Memory B cell (primary cell): ENCODE results near the gene SLC26A6.

ENCODE experiments used
- ATAC-seq: fragments of 150-1000 bp; cut with Tn5 transposase; 2 replicates; pipeline ENCODE4 v1.10.0; 2021; ENCODE audit warnings: low read depth, mild to moderate bottlenecking, moderate library complexity
- DNase-seq, 2 donors: peaks; one replicate each; pipeline ENCODE4 v3.0.0; 2022; ENCODE audit warnings: low spot score in 2 of 2
- H3K27ac Mint-ChIP-seq: one replicate; pipeline ENCODE4 v1.8.0; 2022; ENCODE audit warnings: mild to moderate bottlenecking, moderate library complexity, mixed read lengths
- H3K27me3 Mint-ChIP-seq: one replicate; pipeline ENCODE4 v1.8.0; 2022; ENCODE audit warnings: mixed read lengths
- H3K36me3 Mint-ChIP-seq: one replicate; pipeline ENCODE4 v1.8.0; 2022; ENCODE audit warnings: mild to moderate bottlenecking, mixed read lengths
- H3K4me1 Mint-ChIP-seq: one replicate; pipeline ENCODE4 v1.8.0; 2022; ENCODE audit warnings: mixed read lengths
- H3K4me3 Mint-ChIP-seq: one replicate; pipeline ENCODE4 v1.8.0; 2022; ENCODE audit warnings: mild to moderate bottlenecking, moderate library complexity, mixed read lengths
- H3K9me3 Mint-ChIP-seq: one replicate; pipeline ENCODE4 v1.8.0; 2022; ENCODE audit warnings: mixed read lengths

Gene SLC26A6

GRCh38 chr3:48594417-48595049 is 40.7 kb downstream of the SLC26A6 start:
- no peaks in the 10 kb centered on the region for H3K9me3 Mint-ChIP-seq
- H3K36me3 Mint-ChIP-seq: peaks cover 14% of the 10 kb centered on the region
- H3K4me3 Mint-ChIP-seq: peak overlapping the region; percentile 53

DNA sequence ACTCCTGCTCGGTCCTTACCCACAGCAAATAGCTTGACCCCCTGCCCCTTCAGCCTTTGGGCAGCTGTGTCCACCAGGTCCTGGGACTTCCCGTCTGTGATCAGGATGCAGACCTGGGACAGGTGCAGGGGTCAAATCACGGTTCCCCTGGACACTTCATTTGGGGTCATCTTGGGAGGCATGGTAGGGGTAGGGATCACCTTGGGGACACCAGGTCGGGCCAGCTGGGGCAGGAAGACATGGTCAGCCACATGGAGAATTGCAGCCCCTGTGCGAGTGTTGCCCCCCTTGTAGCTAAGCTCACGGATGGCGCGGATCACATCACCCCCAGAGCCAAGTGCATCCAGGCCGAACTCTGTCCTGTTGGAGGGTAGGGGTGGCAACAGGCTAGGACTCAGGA is 41.9 kb downstream of the SLC26A6 start:
- peaks cover 35% of the 10 kb centered on the region for H3K27me3 Mint-ChIP-seq
- no peak for ATAC-seq
- H3K27ac Mint-ChIP-seq: no peak overlapping the region
- H3K36me3 Mint-ChIP-seq: peaks cover 8% of the 10 kb centered on the region
- no peak for DNase-seq
- H3K4me3 Mint-ChIP-seq: no peak overlapping the region
- H3K9me3 Mint-ChIP-seq: no peaks in the 10 kb centered on the region
- peaks cover 17% of the 10 kb centered on the region for H3K4me1 Mint-ChIP-seq

More at GRCh38 chr3:48594417-48595049, 40.7 kb downstream of the SLC26A6 start:
- DNase-seq (no peak), ATAC-seq (peak; percentile 5)
- Mint-ChIP-seq H3K27me3 (peaks cover 27% of the 10 kb centered on the region), H3K27ac (no peak overlapping the region), H3K4me1 (peaks cover 14% of the 10 kb centered on the region)

- DNase-seq (no peak), ATAC-seq (no peak)
- no peaks in the 10 kb centered on the region for H3K9me3 Mint-ChIP-seq
- no peak overlapping the region for H3K27ac Mint-ChIP-seq
- peaks cover 8% of the 10 kb centered on the region for H3K36me3 Mint-ChIP-seq
- peaks cover 17% of the 10 kb centered on the region for H3K4me1 Mint-ChIP-seq
- H3K27me3 Mint-ChIP-seq: peaks cover 38% of the 10 kb centered on the region
- no peak overlapping the region for H3K4me3 Mint-ChIP-seq
Observed at GRCh38 chr3:48592519-48593087, 42.7 kb downstream of the SLC26A6 start.

GRCh38 chr3:48591886-48592518 is 43.3 kb downstream of the SLC26A6 start:
- DNase-seq (no peak), ATAC-seq (no peak)
- Mint-ChIP-seq H3K4me3 (no peak overlapping the region), H3K4me1 (peaks cover 14% of the 10 kb centered on the region), H3K36me3 (peaks cover 5% of the 10 kb centered on the region), H3K27me3 (peaks cover 43% of the 10 kb centered on the region), H3K27ac (no peak overlapping the region), H3K9me3 (no peaks in the 10 kb centered on the region)

GRCh38 chr3:48591436-48591835 is 43.8 kb downstream of the SLC26A6 start:
- Mint-ChIP-seq H3K36me3 (peaks cover 5% of the 10 kb centered on the region), H3K9me3 (no peaks in the 10 kb centered on the region), H3K27ac (no peak overlapping the region), H3K27me3 (peaks cover 46% of the 10 kb centered on the region), H3K4me3 (no peak overlapping the region), H3K4me1 (peaks cover 14% of the 10 kb centered on the region)
- DNase-seq: no peak
- no peak for ATAC-seq

DNA sequence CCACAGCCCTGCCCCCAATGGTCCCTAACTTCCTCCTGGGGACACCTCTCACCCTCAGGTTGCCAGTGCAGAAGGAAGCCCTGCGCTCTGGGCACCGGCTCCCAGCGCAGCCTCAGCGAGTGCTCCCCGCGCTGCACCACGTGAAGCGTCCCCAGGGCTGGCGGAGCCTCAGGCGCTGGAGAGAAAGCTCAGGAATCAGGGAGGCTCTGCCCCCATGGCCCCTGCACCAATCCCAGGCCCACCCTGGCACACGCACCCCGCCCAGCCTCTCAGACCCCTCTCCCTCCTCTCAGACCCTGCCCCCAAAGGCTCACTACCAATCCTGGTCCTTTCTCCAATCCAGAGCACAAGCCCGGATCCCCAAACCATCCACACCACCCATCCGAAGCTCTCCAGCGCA is 47.0 kb downstream of the SLC26A6 start:
- Mint-ChIP-seq H3K4me1 (peaks cover 3% of the 10 kb centered on the region), H3K36me3 (peaks cover 5% of the 10 kb centered on the region), H3K27me3 (peaks cover 40% of the 10 kb centered on the region), H3K27ac (no peak overlapping the region), H3K4me3 (no peak overlapping the region), H3K9me3 (no peaks in the 10 kb centered on the region)
- DNase-seq (no peak), ATAC-seq (no peak)

DNA sequence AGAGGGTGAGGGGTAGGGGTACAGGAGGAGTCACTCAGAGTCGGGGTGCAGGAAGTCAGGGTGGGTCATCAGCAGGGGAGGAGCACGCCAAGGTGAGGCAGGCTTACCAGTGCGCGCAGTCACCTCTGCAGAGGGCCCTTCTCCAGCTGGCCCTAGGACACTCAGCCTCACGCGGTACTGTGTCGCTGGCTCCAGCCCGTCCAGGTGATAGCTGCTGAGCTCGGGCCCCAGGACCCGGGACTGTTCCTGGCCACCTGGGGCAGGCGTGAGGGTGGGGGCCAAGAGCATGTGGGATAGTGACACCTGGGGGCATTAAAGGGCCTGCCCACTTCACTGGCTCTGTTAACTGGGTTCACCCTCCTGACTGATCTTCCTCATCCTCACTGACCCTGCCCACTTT is 47.6 kb downstream of the SLC26A6 start:
- Mint-ChIP-seq H3K36me3 (peaks cover 5% of the 10 kb centered on the region), H3K27ac (no peak overlapping the region), H3K4me3 (no peak overlapping the region), H3K27me3 (peaks cover 37% of the 10 kb centered on the region), H3K9me3 (no peaks in the 10 kb centered on the region), H3K4me1 (peaks cover 3% of the 10 kb centered on the region)
- no peak for DNase-seq
- no peak for ATAC-seq

- Mint-ChIP-seq H3K4me3 (no peak overlapping the region), H3K36me3 (peaks cover 3% of the 10 kb centered on the region), H3K9me3 (no peaks in the 10 kb centered on the region), H3K4me1 (peaks cover 3% of the 10 kb centered on the region), H3K27ac (no peak overlapping the region), H3K27me3 (peaks cover 30% of the 10 kb centered on the region)
- DNase-seq (no peak), ATAC-seq (no peak)
Observed at GRCh38 chr3:48585411-48585810, 49.9 kb downstream of the SLC26A6 start.

DNA sequence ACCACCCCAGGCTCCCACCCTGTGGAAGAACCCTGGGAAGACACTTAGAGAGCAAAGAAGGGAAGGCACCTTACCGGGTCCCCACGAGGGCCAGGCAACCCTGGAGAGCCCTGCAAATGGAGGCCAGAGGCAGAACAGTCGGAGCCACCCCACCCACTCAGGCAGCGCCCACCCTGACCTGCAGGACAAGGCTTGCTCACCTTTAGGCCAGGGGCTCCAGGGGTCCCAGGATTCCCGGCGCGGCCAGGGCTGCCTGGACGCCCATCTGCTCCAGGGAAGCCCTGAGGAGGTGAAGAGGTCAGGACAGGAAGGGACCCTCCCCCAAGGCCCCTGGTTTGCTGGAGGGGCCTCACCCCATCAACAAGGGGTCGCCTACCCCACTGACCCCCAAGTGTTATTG is 50.4 kb downstream of the SLC26A6 start:
- no peak for ATAC-seq
- H3K27ac Mint-ChIP-seq: no peak overlapping the region
- H3K9me3 Mint-ChIP-seq: no peaks in the 10 kb centered on the region
- no peak for DNase-seq
- peaks cover 3% of the 10 kb centered on the region for H3K36me3 Mint-ChIP-seq
- peaks cover 3% of the 10 kb centered on the region for H3K4me1 Mint-ChIP-seq
- H3K4me3 Mint-ChIP-seq: no peak overlapping the region
- peaks cover 27% of the 10 kb centered on the region for H3K27me3 Mint-ChIP-seq

DNA sequence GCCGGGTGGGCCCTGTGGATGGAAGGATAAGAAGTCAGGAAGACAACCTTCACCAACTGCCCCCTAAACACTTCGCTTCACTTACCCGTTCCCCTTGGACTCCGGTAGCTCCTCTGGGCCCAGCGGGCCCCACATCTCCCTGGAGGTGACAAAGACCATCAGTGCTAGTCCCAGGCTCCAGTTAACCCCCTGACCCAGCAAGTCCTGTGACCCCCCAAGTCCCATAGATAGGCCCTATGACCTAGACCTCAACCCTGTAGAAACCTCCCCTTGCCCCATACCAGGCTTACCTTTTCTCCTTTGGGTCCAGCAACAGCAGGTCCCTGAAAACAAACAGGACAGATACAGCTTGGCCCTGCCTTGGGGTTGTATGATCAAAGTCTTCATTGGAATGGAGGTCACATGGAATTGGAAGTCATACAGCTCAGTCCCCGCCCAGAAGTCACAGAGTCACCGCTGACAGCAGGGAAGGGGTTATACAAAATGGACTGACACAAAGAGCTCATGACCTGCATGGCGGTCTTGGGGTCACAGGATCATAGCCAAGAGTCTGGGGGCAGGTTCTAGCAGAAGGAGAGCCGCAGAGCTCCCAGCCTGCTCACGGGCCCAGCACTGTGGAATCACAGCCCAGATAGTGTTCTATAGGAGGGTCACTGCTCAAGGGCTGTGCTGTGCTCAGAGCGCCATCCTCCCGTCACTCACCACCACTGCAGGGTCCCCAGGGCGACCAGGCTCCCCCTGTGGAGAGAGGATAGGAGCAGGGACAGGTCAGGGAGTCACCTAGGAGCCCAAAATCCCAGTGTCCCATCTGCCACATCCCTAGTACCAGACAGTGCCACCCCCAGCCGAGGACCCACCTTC is 53.4 kb downstream of the SLC26A6 start:
- Mint-ChIP-seq H3K9me3 (no peaks in the 10 kb centered on the region), H3K4me3 (no peak overlapping the region), H3K27ac (no peak overlapping the region), H3K36me3 (no peaks in the 10 kb centered on the region), H3K27me3 (peaks cover 8% of the 10 kb centered on the region), H3K4me1 (no peaks in the 10 kb centered on the region)
- DNase-seq (no peak), ATAC-seq (no peak)

GRCh38 chr3:48576647-48577046 is 58.6 kb downstream of the SLC26A6 start:
- DNase-seq: no peak
- peaks cover 2% of the 10 kb centered on the region for H3K27me3 Mint-ChIP-seq

More at GRCh38 chr3:48576647-48577046, 58.6 kb downstream of the SLC26A6 start:
- H3K27ac Mint-ChIP-seq: no peak overlapping the region
- no peak for ATAC-seq
- H3K4me3 Mint-ChIP-seq: no peak overlapping the region
- H3K36me3 Mint-ChIP-seq: no peaks in the 10 kb centered on the region
- no peaks in the 10 kb centered on the region for H3K9me3 Mint-ChIP-seq
- no peaks in the 10 kb centered on the region for H3K4me1 Mint-ChIP-seq
